Inflammatory macrophage treated with lipopolysaccharide for 4 hours (primary cell): Measurements from ENCODE around the gene NUFIP2.
"Not testable (repeated sequence)": the region's sequence is repeated elsewhere in the genome, so short reads cannot be mapped to it uniquely, and the experiment has no call there.

Experiments
- DNase-seq: peaks from one replicate; pipeline ENCODE4 v3.0.0-alpha.2; 2020

Gene NUFIP2

GRCh38 chr17:29293890-29294579 lies at the start of gene NUFIP2:
TSS of gene NUFIP2 (minus strand) at chr17:29294148. CDS start at chr17:29294059, 89 bp downstream.
- peak; percentile 99 for DNase-seq

- DNase-seq = peak; percentile 56
Measured at GRCh38 chr17:29342158-29342765, 48.3 kb upstream of the NUFIP2 start.

- DNase-seq = peak; percentile 89
Measured at GRCh38 chr17:29341726-29342125, 47.8 kb upstream of the NUFIP2 start.

- DNase-seq = not testable (repeated sequence)
Measured at GRCh38 chr17:29339016-29339415, 45.1 kb upstream of the NUFIP2 start.

GRCh38 chr17:29331708-29332085 lies 37.7 kb upstream of the NUFIP2 start:
- DNase-seq = no peak

GRCh38 chr17:29331075-29331707 lies 37.2 kb upstream of the NUFIP2 start:
- no peak for DNase-seq

- DNase-seq = no peak
Measured at GRCh38 chr17:29327412-29327811, 33.5 kb upstream of the NUFIP2 start.

GRCh38 chr17:29326023-29326813 lies 32.3 kb upstream of the NUFIP2 start:
- no peak for DNase-seq

- no peak for DNase-seq
Measured at GRCh38 chr17:29322363-29322762, 28.4 kb upstream of the NUFIP2 start.

- DNase-seq = peak; percentile 13
Measured at GRCh38 chr17:29303386-29303785, 9.4 kb upstream of the NUFIP2 start.

- DNase-seq = peak; percentile 17
Measured at GRCh38 chr17:29299031-29299430, 5.1 kb upstream of the NUFIP2 start.

GRCh38 chr17:29295420-29295819 lies 1.5 kb upstream of the NUFIP2 start:
- no peak for DNase-seq

- no peak for DNase-seq
Measured at GRCh38 chr17:29294580-29294900, 592 bp upstream of the NUFIP2 start.

GRCh38 chr17:29292992-29293889 lies 707 bp downstream of the NUFIP2 start:
- DNase-seq = peak; percentile 71

GRCh38 chr17:29292071-29292991 lies 1.6 kb downstream of the NUFIP2 start:
- DNase-seq = peak; percentile 40

GRCh38 chr17:29291163-29291752 lies 2.7 kb downstream of the NUFIP2 start:
- peak; percentile 85 for DNase-seq

GRCh38 chr17:29289852-29290251 lies 4.1 kb downstream of the NUFIP2 start:
- DNase-seq = no peak

GRCh38 chr17:29283961-29284360 lies 10.0 kb downstream of the NUFIP2 start:
- DNase-seq = no peak

GRCh38 chr17:29283496-29283895 lies 10.5 kb downstream of the NUFIP2 start:
- no peak for DNase-seq

- DNase-seq = no peak
Measured at GRCh38 chr17:29279397-29280070, 14.4 kb downstream of the NUFIP2 start.
